Loucy (cell line): ENCODE measurements around the gene HTRA3.

Source experiments
- H2AFZ ChIP-seq: fragments of 200-600 bp; sonication (generic); 2 replicates; pipeline ENCODE4 v1.6.0; 2016; ENCODE audit warnings: antibody characterized with exemption, mild to moderate bottlenecking, low read length, moderate library complexity
- H3F3A ChIP-seq: fragments of 200-600 bp; 2 replicates; pipeline ENCODE4 v1.6.0; 2016; ENCODE audit warnings: antibody characterized with exemption, low read depth, mild to moderate bottlenecking
- H3K27me3 ChIP-seq: fragments of 200-600 bp; sonication (generic); 2 replicates; pipeline ENCODE4 v1.6.1; 2014; ENCODE audit warnings: low read length, mild to moderate bottlenecking; ENCODE audit not compliant: insufficient read depth, poor library complexity, severe bottlenecking
- H3K36me3 ChIP-seq: fragments of 200-600 bp; sonication (generic); 2 replicates; pipeline ENCODE4 v1.6.1; 2016; ENCODE audit warnings: low read length; ENCODE audit not compliant: insufficient read depth
- H3K4me1 ChIP-seq: fragments of 200-600 bp; sonication (generic); 2 replicates; pipeline ENCODE4 v1.5.1; 2014; ENCODE audit warnings: low read length, mild to moderate bottlenecking; ENCODE audit not compliant: insufficient read depth, poor library complexity, severe bottlenecking
- H3K4me2 ChIP-seq: fragments of 200-600 bp; sonication (generic); 2 replicates; pipeline ENCODE4 v1.6.0; 2014; ENCODE audit warnings: antibody characterized with exemption, low read length, low read depth, mild to moderate bottlenecking; ENCODE audit not compliant: poor library complexity, severe bottlenecking
- H3K4me3 ChIP-seq: fragments of 200-600 bp; sonication (generic); 2 replicates; pipeline ENCODE4 v1.5.1; 2014; ENCODE audit warnings: low read length, mild to moderate bottlenecking, mixed read lengths; ENCODE audit not compliant: poor library complexity, severe bottlenecking
- H3K79me2 ChIP-seq: fragments of 200-600 bp; sonication (generic); 2 replicates; pipeline ENCODE4 v1.6.1; 2014; ENCODE audit warnings: low read length; ENCODE audit not compliant: insufficient read depth
- H3K9ac ChIP-seq: fragments of 200-600 bp; sonication (generic); 2 replicates; pipeline ENCODE4 v1.6.0; 2014; ENCODE audit warnings: mild to moderate bottlenecking, low read depth, low read length, moderate library complexity; ENCODE audit not compliant: poor library complexity, severe bottlenecking
- H3K9me2 ChIP-seq: fragments of 200-600 bp; sonication (generic); replicated peaks from 2 replicates; pipeline ENCODE4 v1.6.1; 2016; ENCODE audit warnings: low read depth, low read length, mixed read lengths
- H3K9me3 ChIP-seq: fragments of 200-600 bp; sonication (generic); 2 replicates; pipeline ENCODE4 v1.6.1; 2014; ENCODE audit warnings: mild to moderate bottlenecking, antibody characterized with exemption, low read length, low read depth; ENCODE audit not compliant: insufficient read depth
- H4K20me1 ChIP-seq: fragments of 200-600 bp; sonication (generic); 2 replicates; pipeline ENCODE4 v1.6.0; 2014; ENCODE audit warnings: antibody characterized with exemption, low read length, mild to moderate bottlenecking; ENCODE audit not compliant: insufficient read depth, poor library complexity, severe bottlenecking
- CTCF ChIP-seq: fragments of 200-600 bp; sonication (generic); conservative IDR thresholded peaks from 2 replicates; pipeline ENCODE4 v1.5.1; 2014; ENCODE audit warnings: mild to moderate bottlenecking, antibody characterized with exemption, low read length
- EZH2phosphoT487 ChIP-seq: fragments of 200-600 bp; IDR thresholded peaks from 2 replicates; pipeline ENCODE4 v1.6.1; 2018; ENCODE audit warnings: antibody characterized with exemption, mild to moderate bottlenecking, moderate library complexity, borderline replicate concordance

HTRA3 gene

GRCh38 chr4:8285976-8286718 is 16.6 kb downstream of the HTRA3 start:
- Histone ChIP-seq H3K9me3 (no peaks in the 10 kb centered on the region), H3K9ac (no peak overlapping the region), H2AFZ (no peak overlapping the region), H3K36me3 (no peaks in the 10 kb centered on the region), H4K20me1 (no peaks in the 10 kb centered on the region), H3K4me1 (no peaks in the 10 kb centered on the region), H3K27me3 (no peaks in the 10 kb centered on the region), H3K9me2 (no peaks in the 10 kb centered on the region), H3K79me2 (no peaks in the 10 kb centered on the region), H3K4me2 (no peak overlapping the region), H3F3A (no peaks in the 10 kb centered on the region), H3K4me3 (no peak overlapping the region)
- TF ChIP-seq CTCF: no peak
- TF ChIP-seq EZH2phosphoT487: no peak

- no peaks in the 10 kb centered on the region for H3K36me3 ChIP-seq
- H2AFZ ChIP-seq: no peak overlapping the region
- no peak overlapping the region for H3K9ac ChIP-seq
- no peaks in the 10 kb centered on the region for H3K27me3 ChIP-seq
- H3F3A ChIP-seq: no peaks in the 10 kb centered on the region
- no peaks in the 10 kb centered on the region for H3K4me1 ChIP-seq
- H3K79me2 ChIP-seq: no peaks in the 10 kb centered on the region
- TF ChIP-seq EZH2phosphoT487: no peak
- no peak for TF ChIP-seq CTCF
- H4K20me1 ChIP-seq: no peaks in the 10 kb centered on the region
- no peaks in the 10 kb centered on the region for H3K9me3 ChIP-seq
- no peak overlapping the region for H3K4me3 ChIP-seq
- H3K9me2 ChIP-seq: no peaks in the 10 kb centered on the region
- no peak overlapping the region for H3K4me2 ChIP-seq
These were observed 17.3 kb downstream of the HTRA3 start for GRCh38 chr4:8286719-8287342.

- TF ChIP-seq CTCF: no peak
- no peak for TF ChIP-seq EZH2phosphoT487
- H4K20me1 ChIP-seq: no peaks in the 10 kb centered on the region
- no peaks in the 10 kb centered on the region for H3K4me1 ChIP-seq
These were observed 18.1 kb downstream of the HTRA3 start for GRCh38 chr4:8287343-8288280.

More at GRCh38 chr4:8287343-8288280, 18.1 kb downstream of the HTRA3 start:
- Histone ChIP-seq H2AFZ (no peak overlapping the region), H3K4me2 (no peak overlapping the region), H3K36me3 (no peaks in the 10 kb centered on the region), H3K9me3 (no peaks in the 10 kb centered on the region), H3K79me2 (no peaks in the 10 kb centered on the region), H3K27me3 (no peaks in the 10 kb centered on the region), H3F3A (no peaks in the 10 kb centered on the region), H3K9ac (no peak overlapping the region), H3K4me3 (no peak overlapping the region), H3K9me2 (no peaks in the 10 kb centered on the region)
